Measurements from ENCODE around the gene LSAMP. TPM values are rescaled to one million over a fixed set of nuclear protein-coding genes. Genes with fewer than 3 reads are reported as not detected.

Gene LSAMP
- total and polyA plus RNA-seq, 2 experiments from 2014 or later, result 4.6 to 6.0 TPM

- no peaks in the 10 kb centered on the region for H3K27me3 ChIP-seq
- peak; percentile 41 to 48 for DNase-seq (ENCODE audit: low read depth in 1 of 2, low spot score in 1 of 2)
- TF ChIP-seq CTCF (IDR thresholded peaks at IDR 0.05; ENCODE audit: low read depth, low read length), result peak; percentile 58
Observed at GRCh38 chr3:115922681-115923347, 522.5 kb downstream of the LSAMP start.

GRCh38 chr3:115921711-115922110, 523.6 kb downstream of the LSAMP start:
- no peak for DNase-seq (ENCODE audit: low read depth in 1 of 2, low spot score in 1 of 2)
- peaks cover 2% of the 10 kb centered on the region for H3K4me1 ChIP-seq (ENCODE audit: low read depth)
- no peaks in the 10 kb centered on the region for H3K27me3 ChIP-seq
- TF ChIP-seq CTCF (IDR thresholded peaks at IDR 0.05; ENCODE audit: low read depth, low read length), result no peak
- no peak overlapping the region for H3K27ac ChIP-seq
- H3K36me3 ChIP-seq, result no peaks in the 10 kb centered on the region
- no peaks in the 10 kb centered on the region for H3K9me3 ChIP-seq (ENCODE audit: low read depth)
- no peak overlapping the region for H3K4me3 ChIP-seq

More at GRCh38 chr3:115922681-115923347, 522.5 kb downstream of the LSAMP start:
- Histone ChIP-seq H3K9me3 (ENCODE audit: low read depth) (no peaks in the 10 kb centered on the region), H3K36me3 (no peaks in the 10 kb centered on the region), H3K27ac (no peak overlapping the region), H3K4me1 (ENCODE audit: low read depth) (peaks cover 2% of the 10 kb centered on the region), H3K4me3 (no peak overlapping the region)

GRCh38 chr3:115918900-115919299, 526.4 kb downstream of the LSAMP start:
- no peaks in the 10 kb centered on the region for H3K36me3 ChIP-seq
- H3K9me3 ChIP-seq (ENCODE audit: low read depth), result no peaks in the 10 kb centered on the region
- TF ChIP-seq CTCF (IDR thresholded peaks at IDR 0.05; ENCODE audit: low read depth, low read length), result no peak

GRCh38 chr3:115916866-115917265, 528.4 kb downstream of the LSAMP start:
- Histone ChIP-seq H3K4me3 (no peak overlapping the region), H3K27ac (no peak overlapping the region), H3K27me3 (no peaks in the 10 kb centered on the region), H3K4me1 (ENCODE audit: low read depth) (peaks cover 2% of the 10 kb centered on the region), H3K9me3 (ENCODE audit: low read depth) (no peaks in the 10 kb centered on the region), H3K36me3 (no peaks in the 10 kb centered on the region)
- DNase-seq (ENCODE audit: low read depth in 1 of 2, low spot score in 1 of 2), result no peak
- TF ChIP-seq CTCF (IDR thresholded peaks at IDR 0.05; ENCODE audit: low read depth, low read length), result no peak

More at GRCh38 chr3:115918900-115919299, 526.4 kb downstream of the LSAMP start:
- Histone ChIP-seq H3K4me3 (no peak overlapping the region), H3K27ac (no peak overlapping the region), H3K4me1 (ENCODE audit: low read depth) (peaks cover 2% of the 10 kb centered on the region), H3K27me3 (no peaks in the 10 kb centered on the region)
- no peak for DNase-seq (ENCODE audit: low read depth in 1 of 2, low spot score in 1 of 2)

- H3K4me3 ChIP-seq, result no peak overlapping the region
- no peak for TF ChIP-seq CTCF (IDR thresholded peaks at IDR 0.05; ENCODE audit: low read depth, low read length)
- no peaks in the 10 kb centered on the region for H3K9me3 ChIP-seq (ENCODE audit: low read depth)
- no peak for DNase-seq (ENCODE audit: low read depth in 1 of 2, low spot score in 1 of 2)
- H3K36me3 ChIP-seq, result no peaks in the 10 kb centered on the region
- H3K27me3 ChIP-seq, result no peaks in the 10 kb centered on the region
- H3K4me1 ChIP-seq (ENCODE audit: low read depth), result peaks cover 2% of the 10 kb centered on the region
- H3K27ac ChIP-seq, result no peak overlapping the region
Observed at GRCh38 chr3:115915061-115915460, 530.2 kb downstream of the LSAMP start.
